NCI-H1417 treated with DMSO at 0.1 percent for 48 hours (cell line): ENCODE measurements around the gene FAM83B.
"Not testable (repeated sequence)": the region's sequence is repeated elsewhere in the genome, so short reads cannot be mapped to it uniquely, and the experiment has no call there.

ENCODE experiments used
- DNase-seq: peaks from one replicate; lab custom pipeline; 2025; lab: John Stamatoyannopoulos, UW

FAM83B gene

GRCh38 chr6:54860132-54860531 lies 13.6 kb downstream of the FAM83B start:
- no peak for DNase-seq

- DNase-seq = no peak
These were observed 14.2 kb downstream of the FAM83B start for GRCh38 chr6:54860739-54861138.

GRCh38 chr6:54861905-54862616 lies 15.5 kb downstream of the FAM83B start:
- DNase-seq = no peak

GRCh38 chr6:54864272-54864671 lies 17.7 kb downstream of the FAM83B start:
- DNase-seq = no peak

GRCh38 chr6:54865091-54865631 lies 18.6 kb downstream of the FAM83B start:
- DNase-seq = no peak

- no peak for DNase-seq
These were observed 22.0 kb downstream of the FAM83B start for GRCh38 chr6:54868556-54868955.

- DNase-seq = no peak
These were observed 27.0 kb downstream of the FAM83B start for GRCh38 chr6:54873599-54873998.

- DNase-seq = no peak
These were observed 27.9 kb downstream of the FAM83B start for GRCh38 chr6:54874349-54875048.

GRCh38 chr6:54875539-54875938 lies 29.0 kb downstream of the FAM83B start:
- no peak for DNase-seq

GRCh38 chr6:54876365-54876764 lies 29.8 kb downstream of the FAM83B start:
- no peak for DNase-seq

GRCh38 chr6:54876871-54877270 lies 30.3 kb downstream of the FAM83B start:
- DNase-seq = no peak

GRCh38 chr6:54877713-54878317 lies 31.2 kb downstream of the FAM83B start:
- DNase-seq = no peak

GRCh38 chr6:54878718-54879117 lies 32.1 kb downstream of the FAM83B start:
- no peak for DNase-seq

GRCh38 chr6:54879188-54879985 lies 32.8 kb downstream of the FAM83B start:
- no peak for DNase-seq

- no peak for DNase-seq
These were observed 34.6 kb downstream of the FAM83B start for GRCh38 chr6:54881067-54881730.

- DNase-seq = not testable (repeated sequence)
These were observed 35.3 kb downstream of the FAM83B start for GRCh38 chr6:54881891-54882290.

GRCh38 chr6:54886932-54887584 lies 40.5 kb downstream of the FAM83B start:
- no peak for DNase-seq

- DNase-seq = no peak
These were observed 45.0 kb downstream of the FAM83B start for GRCh38 chr6:54891536-54891935.

GRCh38 chr6:54892831-54893230 lies 46.3 kb downstream of the FAM83B start:
- DNase-seq = no peak

- no peak for DNase-seq
These were observed 47.2 kb downstream of the FAM83B start for GRCh38 chr6:54893818-54894217.

GRCh38 chr6:54896302-54896701 lies 49.7 kb downstream of the FAM83B start:
- DNase-seq = no peak
